ENCODE results near the gene NLN.

- TF ChIP-seq CTCF (IDR thresholded peaks at IDR 0.05) (no peak), POLR2A (IDR thresholded peaks at IDR 0.05) (peak; percentile 18), EP300 (IDR thresholded peaks at IDR 0.05; ENCODE audit: low read depth) (no peak), POLR2AphosphoS5 (IDR thresholded peaks at IDR 0.05) (peak in 2 of 3 donors; percentile 15 to 26)
Measured at GRCh38 chr5:65721720-65722574, at the start of gene NLN, which contains the start of gene SGTB.
